GM21447 (cell line): ENCODE measurements around the gene CD300LG.
"Not testable (repeated sequence)": the region's sequence is repeated elsewhere in the genome, so short reads cannot be mapped to it uniquely, and the experiment has no call there.

Experiments
- ATAC-seq: cut with Tn5 transposase; IDR thresholded peaks from one replicate; pipeline ENCODE4 v1.9.1; 2021; ENCODE audit not compliant: unreplicated experiment

CD300LG gene, protein sequence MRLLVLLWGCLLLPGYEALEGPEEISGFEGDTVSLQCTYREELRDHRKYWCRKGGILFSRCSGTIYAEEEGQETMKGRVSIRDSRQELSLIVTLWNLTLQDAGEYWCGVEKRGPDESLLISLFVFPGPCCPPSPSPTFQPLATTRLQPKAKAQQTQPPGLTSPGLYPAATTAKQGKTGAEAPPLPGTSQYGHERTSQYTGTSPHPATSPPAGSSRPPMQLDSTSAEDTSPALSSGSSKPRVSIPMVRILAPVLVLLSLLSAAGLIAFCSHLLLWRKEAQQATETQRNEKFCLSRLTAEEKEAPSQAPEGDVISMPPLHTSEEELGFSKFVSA

DNA sequence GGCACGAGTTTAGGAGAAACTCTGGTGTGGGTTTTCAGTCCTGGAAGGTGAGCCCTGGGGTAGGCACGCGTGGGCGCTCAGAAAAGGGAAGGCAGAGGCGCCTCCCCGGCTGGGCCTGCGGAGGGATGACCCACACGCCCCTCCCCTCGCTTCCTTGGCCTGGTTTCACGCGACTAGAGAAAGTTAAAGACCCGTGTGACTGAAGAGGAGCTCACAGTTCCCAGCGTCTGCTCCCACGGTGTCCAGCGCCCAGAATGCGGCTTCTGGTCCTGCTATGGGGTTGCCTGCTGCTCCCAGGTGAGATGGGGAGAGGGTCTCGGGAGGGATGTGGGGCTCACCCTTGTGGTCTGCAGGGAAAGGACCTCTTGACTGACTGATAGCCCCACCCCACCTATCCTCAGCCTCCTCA, at the start of gene CD300LG:
TSS of gene CD300LG (plus strand) at position 214 of the 409 bp plus-strand sequence. CDS start at position 255, 41 bp downstream.
- no peak for ATAC-seq

DNA sequence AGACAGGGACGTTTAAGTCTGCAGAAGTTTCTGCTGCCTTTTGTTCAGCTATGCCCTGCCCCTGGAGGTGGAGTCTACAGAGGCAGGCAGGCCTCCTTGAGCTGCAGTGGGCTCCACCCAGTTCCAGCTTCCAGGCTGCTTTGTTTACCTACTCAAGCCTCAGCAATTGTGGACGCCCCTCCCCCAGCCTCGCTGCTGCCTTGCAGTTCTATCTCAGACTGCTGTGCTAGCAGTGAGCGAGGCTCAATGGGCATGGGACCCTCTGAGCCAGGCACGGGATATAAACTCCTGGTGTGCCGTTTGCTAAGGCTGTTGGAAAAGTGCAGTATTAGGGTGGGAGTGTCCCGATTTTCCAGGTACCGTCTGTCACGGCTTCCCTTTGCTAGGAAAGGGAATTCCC, 49.0 kb upstream of the CD300LG start:
- ATAC-seq: not testable (repeated sequence)

DNA sequence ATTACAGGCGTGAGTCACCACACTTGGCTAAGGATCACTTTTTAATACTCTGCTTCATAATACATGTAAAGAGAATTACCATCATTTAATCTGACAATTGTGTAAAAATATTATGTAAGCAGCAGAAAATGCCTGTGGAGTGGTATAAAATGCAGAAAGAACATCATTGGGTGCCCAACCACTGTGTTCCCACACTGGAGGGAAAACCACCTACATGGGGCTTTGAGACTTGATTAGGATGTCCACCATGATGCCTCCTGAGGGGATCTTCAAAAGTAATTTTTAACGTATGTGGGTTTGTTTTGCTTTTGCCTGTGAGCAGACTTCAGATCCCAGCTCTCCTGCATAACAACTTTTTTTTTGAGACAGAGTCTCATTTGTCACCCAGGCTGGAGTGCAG, 47.9 kb upstream of the CD300LG start:
- ATAC-seq: no peak

DNA sequence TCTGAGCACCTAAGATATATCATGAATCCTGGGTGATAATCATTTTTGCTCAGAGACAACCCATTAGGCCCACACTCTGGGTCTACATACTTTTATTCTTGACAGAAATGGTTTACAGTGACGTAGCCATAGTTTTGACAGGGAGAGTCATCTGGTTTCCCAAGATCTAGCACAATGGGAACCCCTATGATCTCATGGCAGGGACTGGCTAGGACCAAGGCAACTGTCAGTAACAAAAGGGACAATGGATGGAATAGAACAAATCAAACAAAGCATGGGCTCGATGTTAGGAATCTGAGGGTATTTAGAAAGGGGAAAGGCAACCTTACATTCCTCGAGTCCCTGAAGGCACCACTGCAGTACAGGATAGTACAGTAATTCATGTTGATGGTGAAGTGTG, 46.2 kb upstream of the CD300LG start:
- ATAC-seq: no peak

DNA sequence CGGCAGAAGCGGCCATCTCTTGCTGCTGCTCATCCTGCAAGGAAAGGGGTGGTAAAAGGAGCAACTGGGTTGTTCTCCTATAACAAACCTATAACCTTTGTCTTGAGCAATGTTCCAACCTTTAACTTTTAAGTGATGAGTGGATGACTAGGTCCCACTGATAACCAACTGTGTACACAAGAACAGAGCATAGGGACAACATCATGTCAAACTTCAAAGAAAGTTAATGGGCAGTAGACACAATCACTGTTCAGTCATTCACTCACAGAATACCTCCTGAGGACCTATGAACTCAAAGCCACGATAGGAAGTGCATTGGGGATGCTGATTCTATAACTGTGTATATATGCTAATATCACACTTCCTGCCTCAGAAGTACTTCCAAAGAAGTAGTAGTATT, 45.1 kb upstream of the CD300LG start:
- no peak for ATAC-seq

DNA sequence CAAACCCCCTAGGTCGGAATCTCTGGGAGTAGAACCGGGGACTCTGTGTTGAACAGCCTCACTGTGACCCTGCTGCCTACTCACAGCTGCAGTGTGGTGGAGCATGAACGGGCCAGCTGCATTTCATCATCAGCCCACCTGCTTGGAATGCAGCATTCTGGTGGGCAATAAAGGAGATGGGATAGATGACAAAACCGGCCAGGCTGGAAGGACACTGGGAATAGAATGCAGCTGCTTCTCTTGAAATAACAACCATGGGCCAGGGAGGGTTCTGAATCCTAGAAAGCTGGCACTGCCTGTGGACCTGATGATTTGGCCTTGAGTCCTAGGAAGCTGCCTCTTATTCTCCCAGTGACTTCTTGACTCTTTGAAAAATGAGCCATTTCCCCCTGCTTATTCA, 43.2 kb upstream of the CD300LG start:
- ATAC-seq: no peak

DNA sequence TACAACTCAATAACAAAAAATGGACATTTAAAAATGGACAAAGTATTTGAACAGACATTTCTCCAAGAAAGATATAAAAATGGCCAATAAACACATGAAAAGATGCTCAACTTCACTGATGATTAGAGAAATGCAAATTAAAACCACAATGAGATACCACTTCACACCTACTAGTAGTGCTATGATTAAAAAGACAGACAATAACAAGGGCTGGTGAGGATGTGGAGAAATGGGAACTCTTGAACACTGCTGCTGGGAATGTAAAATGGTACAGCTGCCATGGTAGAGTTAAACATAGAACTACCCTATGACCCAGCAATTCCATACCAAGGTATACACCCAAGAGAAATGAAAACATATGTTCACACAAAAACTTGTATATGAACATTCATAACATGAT, 41.9 kb upstream of the CD300LG start:
- ATAC-seq: no peak

DNA sequence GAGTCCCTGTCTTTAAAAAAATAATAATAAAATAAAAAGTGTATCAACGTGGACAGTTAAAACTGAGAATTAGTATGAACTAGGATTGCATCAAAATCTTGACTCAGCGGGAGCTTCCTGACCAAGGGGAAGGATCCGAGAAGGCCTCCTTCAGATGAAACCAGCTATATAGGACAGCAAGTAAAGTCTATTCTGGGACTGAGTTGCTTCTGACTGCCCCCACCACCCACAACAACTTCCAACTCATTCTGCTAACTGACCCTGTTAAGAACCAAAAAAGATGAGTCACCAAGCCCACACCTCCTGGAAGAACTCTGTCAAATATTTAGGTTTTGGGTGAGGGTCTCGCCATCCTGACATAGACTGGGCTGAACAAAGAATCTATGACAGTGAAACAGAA, 38.9 kb upstream of the CD300LG start:
- no peak for ATAC-seq

DNA sequence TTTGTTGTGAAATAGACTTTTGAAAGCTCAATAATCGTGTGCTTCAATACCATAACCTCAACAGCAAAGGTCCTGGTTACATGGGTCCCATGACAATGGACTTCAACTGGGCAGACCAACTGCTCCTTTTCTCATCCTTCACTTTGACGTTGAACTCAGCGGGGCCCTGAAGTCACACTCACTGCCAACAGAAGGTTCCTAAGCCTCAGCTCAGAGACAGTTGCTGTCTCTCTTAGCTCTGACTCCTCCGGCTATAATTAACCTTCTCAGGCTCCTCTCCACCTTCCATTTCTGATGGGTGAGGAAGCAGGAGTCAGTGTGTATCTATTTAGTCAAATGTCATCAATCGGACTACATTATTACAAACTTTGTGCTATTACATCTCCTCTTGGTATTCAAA, 37.9 kb upstream of the CD300LG start:
- ATAC-seq: no peak

DNA sequence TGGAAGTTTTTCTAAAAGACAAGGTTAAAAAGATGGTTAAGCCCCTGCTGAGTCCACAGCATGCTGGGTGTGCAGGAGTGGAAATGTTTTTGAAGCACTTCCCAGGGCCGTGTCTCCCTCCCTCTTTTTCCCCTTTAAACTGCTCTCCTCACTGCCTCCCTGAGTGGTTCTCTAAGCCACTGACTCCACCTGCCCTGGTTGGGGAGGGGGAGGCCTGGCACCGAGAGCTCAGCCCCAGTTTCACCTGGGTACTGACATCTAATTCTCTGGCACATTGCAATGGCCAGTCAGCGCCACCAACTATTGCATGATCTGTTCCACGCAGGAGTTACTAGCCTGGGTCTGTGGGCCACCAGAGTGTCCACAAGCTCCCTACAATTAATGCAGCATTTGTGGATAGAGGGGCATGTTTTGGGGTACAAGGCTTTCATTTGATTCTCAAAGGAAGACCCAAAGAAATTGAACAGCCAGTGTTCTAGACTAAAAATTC, 36.7 kb upstream of the CD300LG start:
- no peak for ATAC-seq

DNA sequence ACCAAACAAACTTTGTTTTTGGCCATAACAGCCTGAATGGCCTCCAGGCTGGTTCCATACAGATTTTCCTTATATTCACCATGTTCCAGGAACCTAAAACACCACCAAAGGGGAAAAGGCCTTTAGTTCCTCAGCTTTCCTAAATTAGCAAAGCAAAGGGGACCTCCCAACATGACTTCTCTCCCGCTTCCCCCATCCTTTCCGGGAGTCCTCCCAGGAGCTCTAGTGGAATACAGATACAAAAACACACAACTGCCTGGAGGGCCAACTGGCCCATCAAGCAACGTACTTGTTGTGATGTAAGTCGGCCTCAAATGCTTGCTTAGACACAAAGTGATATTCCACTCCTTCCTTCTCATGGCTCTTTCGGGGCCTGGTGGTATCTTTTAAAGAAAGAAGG, 36.2 kb upstream of the CD300LG start:
- ATAC-seq: no peak

DNA sequence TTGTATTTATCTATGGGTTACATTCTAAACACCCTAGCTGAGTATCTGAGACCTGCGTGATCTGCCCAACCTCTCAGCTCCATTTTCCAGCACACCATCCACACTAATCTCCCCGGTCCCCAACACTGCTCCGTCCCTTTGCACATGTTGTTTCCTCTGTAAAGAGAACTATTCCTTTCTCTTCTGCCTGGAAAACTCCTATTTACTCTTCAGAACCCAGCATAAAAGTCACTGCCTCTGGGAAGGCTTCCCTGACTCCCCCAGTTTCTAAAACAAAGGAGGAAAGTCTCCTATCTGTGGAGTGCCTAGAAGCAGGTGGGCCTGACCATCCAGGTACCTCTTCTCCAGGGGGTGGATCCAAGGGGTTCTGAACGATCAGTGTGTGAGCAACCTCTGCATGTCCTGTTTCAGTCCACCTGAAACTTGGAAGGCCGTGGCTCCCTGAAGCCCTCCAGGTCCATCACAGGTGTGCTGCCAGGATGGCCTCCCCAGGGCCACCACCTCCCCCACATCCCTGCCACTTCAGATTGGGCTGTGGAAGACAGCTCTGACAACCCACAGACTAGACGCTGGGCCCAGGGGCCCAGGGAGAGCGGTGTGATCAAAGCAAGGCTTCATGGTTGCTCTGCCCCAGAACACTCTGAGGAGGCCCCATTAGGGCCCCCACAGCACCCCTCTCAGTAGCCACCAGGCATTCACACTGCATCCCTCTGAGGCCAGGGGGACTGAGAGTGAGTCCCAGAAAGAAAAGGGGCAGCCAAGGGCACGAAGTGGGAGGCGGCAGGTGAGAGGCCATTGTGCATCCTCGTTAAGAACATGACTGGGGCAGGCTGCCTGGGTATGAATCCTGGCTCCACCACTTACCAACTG, 34.3 kb upstream of the CD300LG start:
- no peak for ATAC-seq

DNA sequence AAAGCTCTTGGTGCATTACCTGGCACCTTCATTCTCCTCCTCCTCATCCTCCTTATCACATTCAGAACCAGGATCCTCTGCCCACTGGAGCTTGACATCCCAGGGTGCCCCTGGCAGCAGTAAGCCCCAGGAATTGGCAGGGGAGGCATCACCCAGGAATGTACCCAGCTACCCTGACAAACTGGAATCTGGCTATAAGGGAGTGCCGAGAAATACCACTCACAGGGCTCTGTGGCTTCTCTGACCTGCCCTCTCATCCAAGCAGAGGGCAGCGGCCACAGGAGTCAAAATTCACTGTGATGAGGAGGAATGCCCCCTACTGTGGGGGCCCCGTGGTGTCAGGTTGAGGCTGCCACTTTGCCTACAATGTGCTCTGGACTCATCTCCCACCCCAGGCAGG, 33.6 kb upstream of the CD300LG start:
- no peak for ATAC-seq

DNA sequence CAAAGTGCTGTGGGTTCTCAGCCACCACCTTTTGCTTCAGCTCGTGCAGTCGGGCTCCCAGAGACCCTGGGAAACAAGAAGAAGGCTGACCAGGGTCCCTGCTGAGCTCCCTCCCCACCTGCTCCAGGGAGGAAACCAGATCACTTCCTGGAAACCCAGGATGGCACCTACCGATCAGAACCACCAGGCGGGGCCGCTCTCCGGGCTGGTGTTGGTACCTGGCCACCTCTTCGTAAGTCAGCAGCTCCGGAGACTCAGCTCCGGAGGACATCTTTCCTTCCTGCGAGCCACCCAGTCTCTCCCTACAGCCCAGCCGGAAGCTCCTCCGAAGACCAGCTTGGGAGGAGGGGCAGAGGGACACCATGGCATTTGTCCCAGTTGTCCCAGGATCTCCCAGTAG, 33.0 kb upstream of the CD300LG start:
- ATAC-seq: no peak

DNA sequence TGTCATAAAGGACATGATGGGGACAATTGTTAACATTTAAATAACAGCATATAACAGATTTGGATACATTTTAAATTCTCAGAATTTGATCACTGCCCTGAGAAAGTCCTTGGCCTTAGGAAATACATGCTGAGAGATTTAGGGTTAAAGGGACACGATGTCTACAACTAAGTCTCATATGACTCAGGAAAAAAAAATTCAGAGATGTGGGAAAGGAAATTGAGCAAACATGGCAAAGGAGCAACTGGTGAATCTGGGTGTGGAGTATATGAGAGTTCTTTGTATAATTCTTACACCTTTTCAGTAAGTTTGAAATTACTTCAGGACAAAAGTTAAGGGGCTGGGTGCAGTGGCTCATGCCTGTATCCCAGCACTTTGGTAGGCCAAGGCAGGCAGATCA, 32.3 kb upstream of the CD300LG start:
- ATAC-seq: no peak

DNA sequence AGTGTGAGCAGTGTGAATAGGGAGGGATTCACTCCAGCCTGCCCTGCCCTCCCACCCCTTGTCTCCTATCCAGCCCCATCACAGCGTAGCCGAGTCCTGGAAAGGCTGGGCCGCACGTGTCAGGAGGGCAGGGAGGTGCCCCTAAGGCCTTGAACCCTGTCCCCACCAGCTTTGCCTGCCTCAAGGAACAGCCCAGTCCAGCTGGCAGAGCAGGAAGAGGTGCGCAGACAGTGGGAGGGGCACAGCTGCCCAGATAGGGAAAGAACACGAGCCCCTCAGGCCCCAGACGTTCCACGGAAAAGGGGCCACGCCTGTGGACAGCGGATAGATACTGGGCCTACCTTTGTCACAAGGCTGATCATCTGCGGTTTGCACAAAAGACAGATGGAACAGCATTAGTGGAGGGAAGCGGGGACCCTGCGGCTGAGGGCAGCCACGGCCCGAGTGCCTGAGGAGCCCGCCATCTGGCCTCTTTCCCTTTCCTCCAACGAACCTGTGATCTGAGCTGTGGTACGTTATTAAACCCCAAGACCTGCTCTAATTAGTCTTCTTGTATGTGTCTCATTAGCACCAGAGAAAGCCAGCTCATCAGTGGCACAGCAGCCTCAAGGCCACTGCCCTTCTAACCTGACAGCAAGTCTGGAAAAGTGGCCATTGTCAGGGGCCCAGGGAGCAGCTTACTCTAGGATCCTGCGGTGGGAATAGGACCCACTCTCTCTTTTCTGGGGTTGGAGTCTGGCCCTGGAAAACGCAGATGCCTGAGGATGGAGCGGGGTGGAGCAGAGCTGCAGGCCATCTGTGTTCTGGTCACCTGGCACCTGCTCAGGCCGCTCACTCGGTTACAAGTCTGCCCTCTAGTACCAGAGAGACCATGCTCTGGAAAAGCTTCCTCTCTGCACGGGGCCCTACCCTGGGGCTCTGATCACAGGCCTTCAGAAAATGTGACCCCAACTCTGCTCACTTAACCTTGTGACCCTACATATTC, 30.3 kb upstream of the CD300LG start:
- no peak for ATAC-seq

DNA sequence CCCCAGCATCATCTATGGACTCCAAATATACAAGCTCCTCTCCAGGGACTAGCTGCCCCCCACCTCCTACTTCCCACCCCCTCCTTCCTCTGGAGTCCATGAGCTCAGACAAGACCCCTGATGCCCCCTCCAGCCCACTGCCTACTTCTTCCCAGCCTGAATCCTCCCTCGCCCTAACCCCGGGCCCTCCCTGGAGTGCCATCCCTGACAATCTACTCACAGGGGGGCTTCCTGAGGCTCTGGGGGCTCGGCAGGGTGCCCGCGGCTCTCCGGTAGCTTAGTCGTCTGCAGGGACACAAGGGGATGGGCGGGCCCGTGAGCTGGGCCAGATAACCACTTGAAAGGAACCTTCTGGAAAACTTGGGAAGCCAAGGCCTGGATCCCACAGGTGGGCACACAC, 29.1 kb upstream of the CD300LG start:
- ATAC-seq: no peak

DNA sequence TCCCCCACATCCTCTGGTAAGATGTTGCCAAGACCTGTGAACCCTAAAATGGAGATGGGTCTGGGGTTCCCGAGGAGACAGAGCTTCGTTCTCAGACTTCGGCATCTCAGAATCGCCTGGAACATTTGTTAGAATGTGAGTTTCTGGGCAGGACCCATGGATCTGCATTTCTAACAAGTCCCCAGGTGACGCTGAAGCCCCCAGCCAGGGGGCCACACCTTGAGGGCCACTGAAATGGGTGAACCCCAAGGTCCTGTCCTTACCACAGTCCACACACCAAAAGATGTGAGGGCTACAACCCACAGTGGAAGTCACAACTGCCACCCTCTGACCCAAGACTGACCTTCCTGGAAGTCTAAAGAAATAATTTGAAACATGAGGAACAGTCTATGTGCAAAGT, 28.0 kb upstream of the CD300LG start:
- no peak for ATAC-seq

DNA sequence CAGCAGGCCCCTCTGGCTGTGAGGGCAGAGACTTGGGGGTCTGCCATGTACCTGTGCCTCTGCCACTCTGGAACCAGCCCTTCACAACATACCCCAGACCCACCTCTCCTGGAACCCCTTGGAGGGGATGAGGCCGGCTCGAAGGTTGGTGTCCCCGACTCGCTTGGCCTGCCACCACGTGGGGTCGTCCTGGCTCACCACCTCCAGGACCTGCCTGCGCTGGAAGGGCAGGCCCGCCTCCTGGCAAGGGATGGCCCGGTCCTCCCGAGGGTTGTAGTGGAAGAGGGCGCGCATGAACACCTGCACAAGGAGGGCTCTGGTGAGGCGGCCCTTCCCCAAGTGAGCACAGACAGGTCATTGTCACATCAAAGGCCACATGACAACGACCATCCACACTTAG, 26.2 kb upstream of the CD300LG start:
- ATAC-seq: no peak

DNA sequence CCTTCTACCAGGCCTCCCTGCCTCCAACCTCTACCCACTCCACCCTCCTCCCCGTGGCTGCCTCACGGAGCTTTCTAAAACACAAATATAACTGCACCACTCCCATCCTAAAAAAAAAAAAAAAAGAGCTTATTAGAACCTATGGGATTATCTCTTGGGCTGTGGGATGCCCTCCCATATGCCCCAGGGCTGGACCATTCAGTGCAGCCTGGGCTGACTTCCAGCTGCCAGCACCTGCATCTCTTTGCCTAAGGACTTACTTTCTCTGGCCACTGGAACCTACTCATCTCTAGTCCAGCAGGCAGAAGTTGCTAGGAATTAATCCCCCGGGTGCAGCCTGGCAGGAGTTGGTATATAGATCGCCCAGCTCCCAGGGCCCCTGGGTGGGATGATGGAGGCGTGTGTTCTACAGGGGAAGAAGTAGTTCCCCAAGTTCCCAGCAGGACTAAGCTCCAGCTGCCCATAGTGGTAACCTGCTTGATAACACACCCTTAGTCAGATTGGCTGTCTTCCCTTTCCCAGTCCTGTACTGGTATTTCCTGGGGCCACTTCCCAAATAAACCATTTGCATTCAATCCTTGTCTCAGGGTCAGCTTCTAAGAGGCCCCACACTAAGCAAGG, 24.3 kb upstream of the CD300LG start:
- no peak for ATAC-seq
